Erythroblast (primary cell): Measurements from ENCODE around the gene TECPR1.

Experiments used
- GATA1 ChIP-seq: IDR thresholded peaks from 2 replicates; pipeline ENCODE4 v1.6.1; 2011; ENCODE audit warnings: low read depth, mild to moderate bottlenecking, control low read depth, low read length, moderate library complexity
- POLR2A ChIP-seq: IDR thresholded peaks from 2 replicates; pipeline ENCODE4 v1.6.1; 2011; ENCODE audit warnings: mild to moderate bottlenecking, low read length

DNA sequence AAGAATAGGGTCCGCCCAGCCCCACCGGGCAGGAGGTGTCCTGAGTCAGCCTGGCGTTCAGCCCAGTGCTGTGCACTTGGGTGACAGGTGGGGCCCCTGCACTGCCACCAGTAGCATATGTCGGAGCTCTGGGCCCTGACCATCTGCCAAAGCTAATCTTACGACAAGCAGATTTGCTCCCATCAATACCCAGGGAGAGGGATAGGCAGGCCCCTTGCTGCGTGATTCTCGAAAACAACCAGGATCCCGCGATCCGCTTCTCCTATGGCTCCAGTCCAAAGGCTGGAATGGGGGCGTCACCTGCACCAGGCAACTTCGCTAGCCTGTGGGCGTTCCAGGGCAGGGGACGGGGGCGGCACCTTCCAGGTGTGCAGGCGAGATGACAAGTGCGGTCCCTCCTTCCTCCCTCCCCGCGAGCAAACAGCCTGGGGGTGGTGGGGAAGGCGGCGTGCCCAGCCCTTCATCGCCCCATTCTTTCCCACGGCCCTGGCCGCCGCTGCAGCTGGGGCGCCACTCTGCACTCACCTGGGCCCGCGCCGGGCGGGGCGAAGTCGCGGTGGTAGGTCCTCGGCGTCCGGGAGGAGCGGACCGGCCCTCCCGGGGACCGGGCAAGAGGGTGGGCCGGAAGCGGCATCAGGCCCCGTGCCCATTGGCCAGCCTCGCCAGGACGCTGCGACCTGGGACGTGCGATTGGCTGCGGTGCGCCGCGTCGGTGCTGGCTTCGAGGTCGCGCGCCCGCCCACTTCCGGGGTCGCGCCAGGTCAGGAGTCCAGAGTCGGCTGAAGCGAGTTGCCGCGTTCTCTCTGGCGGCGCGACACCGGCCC is at the start of gene TECPR1:
- TF ChIP-seq POLR2A (peak; percentile 60), GATA1 (no peak)
